Measurements from ENCODE around the gene SPTY2D1. TPM values are rescaled to one million over a fixed set of nuclear protein-coding genes. Genes with fewer than 3 reads are reported as not detected.
"Not testable (repeated sequence)": the region's sequence is repeated elsewhere in the genome, so short reads cannot be mapped to it uniquely, and the experiment has no call there.

SPTY2D1 gene
- total RNA-seq = 10 to 100 TPM; 10.1 to 15.2 TPM

GRCh38 chr11:18634140-18635032, at the start of gene SPTY2D1:
SPTY2D1 (minus strand) TSS chr11:18634342; CDS start chr11:18634257, 85 bp downstream.
- peak in 3 of 7 experiments; percentile 33 to 43 (median 40) for TF ChIP-seq CTCF (IDR thresholded peaks at IDR 0.05)
- peak; percentile 83 to 97 (median 93) for TF ChIP-seq POLR2A (IDR thresholded peaks at IDR 0.05)
- WGBS, 2 donors = 0 to 1% methylated on average over 24 to 60 of the region's 60 CpGs
- Histone ChIP-seq H3K4me1 (peaks cover 23% of the 10 kb centered on the region), H3K9me3 (no peaks in the 10 kb centered on the region), H3K27me3 (no peaks in the 10 kb centered on the region), H3K27ac (peak within 1 kb of the TSS; percentile 88 to 96 (median 94)), H3K36me3 (replicated peaks in 1 of 2; ENCODE audit: insufficient read depth in 1 of 2, low read depth in 2 of 2) (no peaks in the 10 kb centered on the region), H3K4me3 (peak within 1 kb of the TSS; percentile 65 to 70)
- DNase-seq = peak; percentile 99 to 100 (median 100)
- peak; percentile 100 for ATAC-seq
- intact Hi-C loops (cut with DNase I) = no loop called here

GRCh38 chr11:18682466-18682865, 48.3 kb upstream of the SPTY2D1 start:
- Histone ChIP-seq H3K27me3 (no peaks in the 10 kb centered on the region), H3K27ac (no peak overlapping the region), H3K4me3 (no peak overlapping the region), H3K9me3 (no peaks in the 10 kb centered on the region), H3K4me1 (peaks cover 21% of the 10 kb centered on the region), H3K36me3 (replicated peaks in 1 of 2; ENCODE audit: insufficient read depth in 1 of 2, low read depth in 2 of 2) (no peaks in the 10 kb centered on the region)
- ATAC-seq (no peak), DNase-seq (no peak)
- 96 to 98% methylated on average over 3 of the region's 3 CpGs for WGBS, 2 donors
- no peak for TF ChIP-seq CTCF (IDR thresholded peaks at IDR 0.05)
- intact Hi-C loops (cut with DNase I) = no loop called here

- intact Hi-C loops (cut with DNase I); ATAC-seq; H3K27me3 ChIP-seq; H3K27ac ChIP-seq; H3K36me3 ChIP-seq (replicated peaks in 1 of 2; ENCODE audit: insufficient read depth in 1 of 2, low read depth in 2 of 2); H3K9me3 ChIP-seq; DNase-seq; H3K4me3 ChIP-seq: not testable (repeated sequence)
- whole genome bisulfite sequencing, 2 donors = 100% methylated on average over 1 of the region's 1 CpG
- H3K4me1 ChIP-seq = peaks cover 21% of the 10 kb centered on the region
Observed at GRCh38 chr11:18681949-18682348, 47.8 kb upstream of the SPTY2D1 start.

GRCh38 chr11:18677560-18677959, 43.4 kb upstream of the SPTY2D1 start:
- no peak for ATAC-seq
- no peak for DNase-seq
- H3K4me3 ChIP-seq = no peak overlapping the region
- H3K9me3 ChIP-seq = no peaks in the 10 kb centered on the region
- no peak overlapping the region for H3K27ac ChIP-seq
- no peaks in the 10 kb centered on the region for H3K27me3 ChIP-seq
- whole genome bisulfite sequencing, 2 donors = 91 to 93% methylated on average over 3 of the region's 3 CpGs
- intact Hi-C loops (cut with DNase I) = no loop called here
- H3K4me1 ChIP-seq = no peaks in the 10 kb centered on the region
- H3K36me3 ChIP-seq (replicated peaks in 1 of 2; ENCODE audit: insufficient read depth in 1 of 2, low read depth in 2 of 2) = no peaks in the 10 kb centered on the region
- TF ChIP-seq CTCF (IDR thresholded peaks at IDR 0.05) (no peak), POLR2A (IDR thresholded peaks at IDR 0.05) (no peak)

- H3K9me3 ChIP-seq = no peaks in the 10 kb centered on the region
- TF ChIP-seq CTCF (IDR thresholded peaks at IDR 0.05) (no peak), POLR2A (IDR thresholded peaks at IDR 0.05) (no peak)
- intact Hi-C loops (cut with DNase I) = no loop called here
- H3K36me3 ChIP-seq (replicated peaks in 1 of 2; ENCODE audit: insufficient read depth in 1 of 2, low read depth in 2 of 2) = no peaks in the 10 kb centered on the region
- no peaks in the 10 kb centered on the region for H3K27me3 ChIP-seq
- no peaks in the 10 kb centered on the region for H3K4me1 ChIP-seq
- no peak overlapping the region for H3K4me3 ChIP-seq
- WGBS, 2 donors = 71 to 83% methylated on average over 4 of the region's 4 CpGs
- no peak overlapping the region for H3K27ac ChIP-seq
- DNase-seq (no peak), ATAC-seq (no peak)
Observed at GRCh38 chr11:18676803-18677202, 42.7 kb upstream of the SPTY2D1 start.

GRCh38 chr11:18672209-18672608, 38.1 kb upstream of the SPTY2D1 start:
- DNase-seq; ATAC-seq; intact Hi-C loops (cut with DNase I): not testable (repeated sequence)

More at GRCh38 chr11:18672209-18672608, 38.1 kb upstream of the SPTY2D1 start:
- H3K27me3 ChIP-seq; H3K4me3 ChIP-seq; H3K27ac ChIP-seq; H3K9me3 ChIP-seq; H3K36me3 ChIP-seq (replicated peaks in 1 of 2; ENCODE audit: insufficient read depth in 1 of 2, low read depth in 2 of 2): not testable (repeated sequence)
- H3K4me1 ChIP-seq = peaks cover 27% of the 10 kb centered on the region
- 77 to 91% methylated on average over 7 of the region's 7 CpGs for WGBS, 2 donors

All from body of pancreas (tissue), 4 donors.